UCSD-AML1 (cell line): ENCODE results near the gene MGLL.

Experiments
- DNase-seq: peaks from one replicate; lab custom pipeline; 2025; ENCODE audit not compliant: unreplicated experiment; lab: John Stamatoyannopoulos, UW

MGLL gene

DNA sequence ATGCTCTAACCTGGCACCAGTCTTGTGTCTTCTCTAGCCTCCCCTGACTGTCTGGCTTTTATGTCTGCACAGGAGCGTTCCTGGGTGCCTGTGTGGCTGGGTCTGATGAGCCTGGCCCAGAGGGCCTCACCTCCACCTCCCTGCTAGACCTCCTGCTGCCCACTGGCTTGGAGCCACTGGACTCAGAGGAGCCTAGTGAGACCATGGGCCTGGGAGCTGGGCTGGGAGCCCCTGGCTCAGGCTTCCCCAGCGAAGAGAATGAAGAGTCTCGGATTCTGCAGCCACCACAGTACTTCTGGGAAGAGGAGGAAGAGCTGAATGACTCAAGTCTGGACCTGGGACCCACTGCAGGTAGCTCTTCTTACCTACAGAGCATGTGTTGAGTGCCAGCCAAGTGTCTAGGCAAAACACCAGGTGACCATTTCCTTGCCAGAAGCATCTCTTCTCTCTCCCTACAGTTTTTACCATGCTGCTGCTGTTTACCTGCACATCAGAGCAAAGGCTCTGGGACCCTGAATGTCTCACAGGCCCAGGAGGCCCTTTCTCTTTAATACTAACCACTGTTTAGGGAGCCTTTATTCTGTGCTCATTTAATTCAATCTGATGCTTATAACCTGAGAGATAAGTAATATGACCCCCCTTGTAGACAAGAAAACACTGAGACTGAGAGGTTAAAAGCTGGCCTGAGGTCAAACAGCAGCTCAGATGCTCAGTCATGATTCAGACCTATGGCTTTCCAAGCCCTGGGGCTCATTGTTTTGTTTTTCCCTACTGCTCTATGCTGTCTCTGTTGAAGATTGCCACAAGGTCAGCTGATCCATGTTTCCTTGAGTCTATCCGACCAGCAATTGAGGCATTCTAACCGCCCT is 182.9 kb downstream of the MGLL start:
- DNase-seq: no peak
